GM12878 (cell line): Measurements from ENCODE around the gene ROBO4. TPM values are rescaled to one million over a fixed set of nuclear protein-coding genes. Genes with fewer than 3 reads are reported as not detected.

Experiments
- ATAC-seq: fragments of 200-7000 bp; cut with Tn5 transposase; 3 replicates; pipeline ENCODE4 v1.9.1; 2020; ENCODE audit warnings: mild to moderate bottlenecking, moderate library complexity
- BruUV-seq: library from RNA; stranded (reverse); fragments of 400-500 nt; replicated peaks from 2 replicates; lab custom pipeline; 2021; lab: Mats Ljungman, UMichigan
- CTCF ChIA-PET: fragments of 300-600 bp; sonication (Branson Sonifier 250); formaldehyde crosslinking; extraction: SDS; loops from one replicate; lab custom pipeline; 2021; ENCODE audit warnings: inconsistent platforms; lab: Yijun Ruan, JAX
- POLR2A ChIA-PET: fragments of 350-600 bp; formaldehyde crosslinking; extraction: SDS; loops from one replicate; lab custom pipeline; 2021; ENCODE audit warnings: inconsistent platforms; lab: Charles Lee
- RAD21 ChIA-PET: fragments of 300-600 bp; sonication (Branson Sonifier 250); formaldehyde crosslinking; loops from one replicate; lab custom pipeline; 2023; ENCODE audit warnings: antibody characterized with exemption; ENCODE audit not compliant: unreplicated experiment; lab: Charles Lee
- SMC1A ChIA-PET: fragments of 300-600 bp; sonication (Branson Sonifier 250); formaldehyde crosslinking; loops from one replicate; lab custom pipeline; 2023; ENCODE audit not compliant: unreplicated experiment, uncharacterized antibody; lab: Charles Lee
- DNase-seq: peaks from one replicate; pipeline ENCODE4 v3.0.0-alpha.2; 2011; ENCODE audit warnings: low read depth, low spot score
- FAIRE-seq: peaks from 3 replicates; lab custom pipeline; 2011; peaks lifted over from hg19 to GRCh38; lab: Jason Lieb, UNC
- H2AFZ ChIP-seq: 2 replicates; pipeline ENCODE4 v1.6.0; 2011; ENCODE audit warnings: low read depth, low read length, control low read depth; ENCODE audit not compliant: control insufficient read depth
- H3K27ac ChIP-seq: 2 replicates; pipeline ENCODE4 v1.5.1; 2011; ENCODE audit warnings: control low read depth; ENCODE audit not compliant: control insufficient read depth, insufficient read depth
- H3K27me3 ChIP-seq, 2 experiments: replicated peaks in 1 of 2; 2 replicates each; pipeline versions ENCODE4 v1.6.0 to v1.6.1; 2011; ENCODE audit warnings: low read length in 1 of 2; ENCODE audit not compliant: control insufficient read depth in 2 of 2, insufficient read depth in 2 of 2
- H3K36me3 ChIP-seq, 2 experiments: 2 replicates each; pipeline ENCODE4 v1.5.1; 2011; ENCODE audit warnings: low read length in 1 of 2; ENCODE audit not compliant: control insufficient read depth in 2 of 2, insufficient read depth in 2 of 2
- H3K4me1 ChIP-seq: 2 replicates; pipeline ENCODE4 v1.6.1; 2011; ENCODE audit warnings: mild to moderate bottlenecking, low read length, moderate library complexity, mixed read lengths; ENCODE audit not compliant: control insufficient read depth, insufficient read depth
- H3K4me2 ChIP-seq: 2 replicates; pipeline ENCODE4 v1.6.0; 2011; ENCODE audit warnings: control low read depth; ENCODE audit not compliant: control insufficient read depth, insufficient read depth
- H3K4me3 ChIP-seq: fragments of 200-600 bp; sonication (generic); 2 replicates; pipeline ENCODE4 v1.5.1; 2016
- H3K79me2 ChIP-seq: 2 replicates; pipeline ENCODE4 v1.6.0; 2011; ENCODE audit warnings: low read length; ENCODE audit not compliant: control insufficient read depth, insufficient read depth
- H3K9ac ChIP-seq: 2 replicates; pipeline ENCODE4 v1.8.0; 2011; ENCODE audit warnings: low read length, control low read depth, mixed read lengths; ENCODE audit not compliant: control insufficient read depth, insufficient read depth
- H3K9me3 ChIP-seq: replicated peaks from 3 replicates; pipeline ENCODE4 v1.5.1; 2011; ENCODE audit warnings: mild to moderate bottlenecking, low read length; ENCODE audit not compliant: control insufficient read depth, insufficient read depth
- H4K20me1 ChIP-seq: 2 replicates; pipeline ENCODE4 v1.6.0; 2011; ENCODE audit not compliant: control insufficient read depth, insufficient read depth
- ASH2L ChIP-seq: fragments of 300-600, 200-600 bp; sonication (generic); IDR thresholded peaks from 2 replicates; pipeline ENCODE4 v1.6.1; 2017; ENCODE audit warnings: low read depth, mild to moderate bottlenecking, borderline replicate concordance
- POLR2AphosphoS5 ChIP-seq: IDR thresholded peaks from 2 replicates; pipeline ENCODE4 v1.6.1; 2011; ENCODE audit warnings: mild to moderate bottlenecking, low read length, inconsistent platforms
- SMC3 ChIP-seq: IDR thresholded peaks from 2 replicates; pipeline ENCODE4 v1.6.1; 2011; ENCODE audit warnings: low read length, improper control_type of control experiment, borderline replicate concordance
- TAF1 ChIP-seq: IDR thresholded peaks from 2 replicates; pipeline ENCODE4 v1.6.1; 2011; ENCODE audit warnings: mild to moderate bottlenecking, low read depth, low read length, borderline replicate concordance
- WGBS: methylation state at CpG from one replicate; pipeline ENCODE4 v1.1.6; 2016; ENCODE audit warnings: low lambda C conversion rate; ENCODE audit not compliant: insufficient replicate concordance, insufficient coverage; ENCODE audit errors: missing lambda C conversion rate; 5-methylcytosine and 5-hydroxymethylcytosine counted together
- in situ Hi-C: fragments of 300-500 bp; cut with MboI; formaldehyde crosslinking; loops from 9 replicates; pipeline ENCODE4 v1.14.3; 2018; ENCODE audit warnings: mixed read lengths
- intact Hi-C: fragments of 100-400 bp; cut with micrococcal nuclease; formaldehyde crosslinking; loops from one replicate; pipeline ENCODE4 v1.14.2; 2022; ENCODE audit not compliant: unreplicated experiment
- polyA plus RNA-seq, 11 experiments: library from polyadenylated mRNA; depleted of rRNA in 4 of 11; unstranded in 6 of 11; stranded (reverse) in 5 of 11; fragments of >200 nt; fragmentation: Nextera tagmentation in 4 of 11; fragmentation: Illumina TruSeq in 1 of 11; extraction: Ambion mirVana in 4 of 11; extraction: Trizol in 1 of 11; gene quantifications; 1 replicate in 1 of 11; 2 replicates in 10 of 11; pipeline versions ENCODE4 v1.2.1 to v1.2.3, GENCODE V29; 2011 to 2016; ENCODE audit warnings: inconsistent platforms in 2 of 11, missing spikeins in 2 of 11, low read depth in 1 of 11
- total RNA-seq, 4 experiments: library from RNA; depleted of rRNA in 3 of 4; stranded (reverse); fragments of >200 nt in 3 of 4; fragmentation: Illumina TruSeq in 1 of 4; extraction: Trizol in 1 of 4; gene quantifications; 2 replicates each; pipeline versions ENCODE4 v1.2.1 to v1.2.3, GENCODE V29; 2013 to 2021
- TF ChIP-seq, protein P1 (sequence below): IDR thresholded peaks from 2 replicates; pipeline ENCODE4 v1.6.1; 2011; ENCODE audit warnings: low read depth, low read length, improper control_type of control experiment, borderline replicate concordance
- TF ChIP-seq, protein P2 (sequence below): IDR thresholded peaks from 2 replicates; pipeline ENCODE4 v1.6.1; 2012; ENCODE audit warnings: low read depth, low read length, improper control_type of control experiment
- TF ChIP-seq, protein P3 (sequence below): IDR thresholded peaks from 2 replicates; pipeline ENCODE4 v1.6.1; 2011; ENCODE audit warnings: low read depth, mild to moderate bottlenecking, low read length, moderate library complexity, borderline replicate concordance; ENCODE audit errors: extremely low read depth

The ROBO4 gene
- total and polyA plus RNA-seq, 10 of the 15 experiments (the other 5 are each of a cell fraction or from before 2014, with no cell fraction given) = not detected

DNA sequence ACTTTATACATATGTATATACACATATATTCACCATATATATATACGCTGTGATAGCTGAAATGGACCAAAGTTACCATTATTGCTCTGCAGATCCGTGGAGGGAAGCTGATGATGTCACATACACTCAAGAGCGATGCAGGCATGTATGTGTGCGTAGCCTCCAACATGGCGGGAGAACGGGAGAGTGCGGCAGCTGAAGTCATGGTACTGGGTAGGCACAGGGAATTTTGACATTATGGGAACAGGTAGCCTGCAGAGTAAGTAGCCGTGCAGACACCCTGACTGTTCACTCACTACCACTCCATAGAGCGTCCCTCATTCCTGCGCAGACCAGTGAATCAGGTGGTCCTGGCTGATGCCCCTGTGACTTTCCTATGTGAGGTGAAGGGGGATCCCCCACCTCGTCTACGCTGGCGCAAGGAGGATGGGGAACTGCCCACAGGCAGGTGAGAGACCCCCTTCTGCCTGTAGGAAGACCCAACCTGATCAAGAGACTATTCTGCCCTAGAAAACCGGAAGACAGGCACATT is 27.7 kb downstream of the ROBO4 start:
- DNase-seq = no peak
- H3K9ac ChIP-seq = no peak overlapping the region
- no TSS peak for BruUV-seq
- in situ Hi-C loops = no loop called here
- no peaks in the 10 kb centered on the region for H3K9me3 ChIP-seq
- POLR2A ChIA-PET = no interaction called here
- intact Hi-C loops = loop anchor here (5.0 kb wide), 1 partner anchor 468 kb away; no protein-coding TSS in a partner anchor
- 45% methylated on average over 14 of the region's 14 CpGs for whole genome bisulfite sequencing
- ATAC-seq = no peak
- CTCF ChIA-PET = interaction anchor here (0.8 kb wide), 1 partner anchor 239 kb away, joined by 3 read pairs; no protein-coding TSS in a partner anchor
- H3K4me2 ChIP-seq = no peak overlapping the region
- no peak for TF ChIP-seq POLR2AphosphoS5
- TF ChIP-seq SMC3 = no peak
- TF ChIP-seq, protein P1, sequence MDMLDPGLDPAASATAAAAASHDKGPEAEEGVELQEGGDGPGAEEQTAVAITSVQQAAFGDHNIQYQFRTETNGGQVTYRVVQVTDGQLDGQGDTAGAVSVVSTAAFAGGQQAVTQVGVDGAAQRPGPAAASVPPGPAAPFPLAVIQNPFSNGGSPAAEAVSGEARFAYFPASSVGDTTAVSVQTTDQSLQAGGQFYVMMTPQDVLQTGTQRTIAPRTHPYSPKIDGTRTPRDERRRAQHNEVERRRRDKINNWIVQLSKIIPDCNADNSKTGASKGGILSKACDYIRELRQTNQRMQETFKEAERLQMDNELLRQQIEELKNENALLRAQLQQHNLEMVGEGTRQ = no peak
- TF ChIP-seq, protein P2, sequence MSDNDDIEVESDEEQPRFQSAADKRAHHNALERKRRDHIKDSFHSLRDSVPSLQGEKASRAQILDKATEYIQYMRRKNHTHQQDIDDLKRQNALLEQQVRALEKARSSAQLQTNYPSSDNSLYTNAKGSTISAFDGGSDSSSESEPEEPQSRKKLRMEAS = no peak
- TF ChIP-seq ASH2L = no peak
- TF ChIP-seq TAF1 = no peak
- TF ChIP-seq, protein P3, sequence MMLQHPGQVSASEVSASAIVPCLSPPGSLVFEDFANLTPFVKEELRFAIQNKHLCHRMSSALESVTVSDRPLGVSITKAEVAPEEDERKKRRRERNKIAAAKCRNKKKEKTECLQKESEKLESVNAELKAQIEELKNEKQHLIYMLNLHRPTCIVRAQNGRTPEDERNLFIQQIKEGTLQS = no peak
- H3K4me3 ChIP-seq = no peak overlapping the region
- no peaks in the 10 kb centered on the region for H3K4me1 ChIP-seq
- no peak for FAIRE-seq
- no peak overlapping the region for H3K27ac ChIP-seq
- H2AFZ ChIP-seq = no peak overlapping the region
- SMC1A ChIA-PET = no interaction called here
- H4K20me1 ChIP-seq = no peaks in the 10 kb centered on the region
- no peaks in the 10 kb centered on the region for H3K36me3 ChIP-seq
- H3K79me2 ChIP-seq = no peaks in the 10 kb centered on the region
- RAD21 ChIA-PET = no interaction called here
- peaks cover 18 to 26% of the 10 kb centered on the region in 2 experiments for H3K27me3 ChIP-seq
